ENCODE data around the gene CABLES1.
A peak's percentile ranks its signal among the peaks of the same experiment; 100 is the strongest.

CABLES1 gene

GRCh38 chr18:23136326-23137096 lies 1.2 kb downstream of the CABLES1 start (continued):
- no peak for TF ChIP-seq ZNF518A (tag by site-specific recombination; conservative IDR thresholded peaks at IDR 0.05; ENCODE audit: low read depth)
- TF ChIP-seq ZNF140 (tag by site-specific recombination; IDR thresholded peaks at IDR 0.05): no peak
- peak; percentile 83 for TF ChIP-seq ZBTB17 (tag by site-specific recombination; IDR thresholded peaks at IDR 0.05)
- no peak for TF ChIP-seq ZNF114 (tag by site-specific recombination; IDR thresholded peaks at IDR 0.05)
- TF ChIP-seq ZNF777 (tag by site-specific recombination; IDR thresholded peaks at IDR 0.05; ENCODE audit: borderline replicate concordance): 0 out of 2 replicates have a peak, but pooled peaks have one; percentile 13
- no peak for TF ChIP-seq TRIM28 (IDR thresholded peaks at IDR 0.05; ENCODE audit: borderline replicate concordance, low read length)
- peak; percentile 26; the same call in 1 of the 2 replicates for TF ChIP-seq GLIS1 (tag by site-specific recombination; IDR thresholded peaks at IDR 0.05)
- TF ChIP-seq BCL6B (tag by site-specific recombination; IDR thresholded peaks at IDR 0.05): no peak
- no peak for TF ChIP-seq ZNF768 (tag by site-specific recombination; IDR thresholded peaks at IDR 0.05)
- TF ChIP-seq ZFHX2 (tag by site-specific recombination; conservative IDR thresholded peaks at IDR 0.05): peak; percentile 29; the same call in 1 of the 2 replicates
- TF ChIP-seq ZNF664 (tag by site-specific recombination; IDR thresholded peaks at IDR 0.05): no peak
- TF ChIP-seq ZBTB11 (tag by site-specific recombination; conservative IDR thresholded peaks at IDR 0.05; ENCODE audit: low read depth): peak; percentile 37
- TF ChIP-seq ZBTB26 (tag by site-specific recombination; optimal IDR thresholded peaks at IDR 0.05): peak; percentile 69

- ChIA-PET CTCF (interaction anchor here (0.7 to 1.3 kb wide), 2 partner anchors 11 to 12 kb away, joined by 4 read pairs; no protein-coding TSS in a partner anchor), POLR2A (no interaction called here)
- Histone ChIP-seq H3K9me3 (ENCODE audit: control insufficient read depth, insufficient read depth, low read depth, low read length) (no peaks in the 10 kb centered on the region), H3K36me3 (ENCODE audit: control insufficient read depth in 2 of 2, insufficient read depth in 1 of 2, low read length in 2 of 2) (peaks cover 0 to 7% of the 10 kb centered on the region in 2 experiments; a peak in 2 of 3 replicates), H3K4me1 (ENCODE audit: control insufficient read depth, insufficient read depth, low read length) (peaks cover 33% of the 10 kb centered on the region), H3K4me3 (ENCODE audit: low read depth, low read length) (peak overlapping the region; percentile 53), H3K27ac (ENCODE audit: extremely low read depth, low read depth, low read length) (no peak overlapping the region; the same call in 1 of the 2 replicates)
- TF ChIP-seq CTCF (tag by site-specific recombination; IDR thresholded peaks at IDR 0.05) (no peak), ZFHX2 (tag by site-specific recombination; conservative IDR thresholded peaks at IDR 0.05) (peak; percentile 37; the same call in 1 of the 2 replicates), ZNF529 (tag by site-specific recombination; IDR thresholded peaks at IDR 0.05; ENCODE audit: insufficient replicate concordance) (no peak), GLIS1 (tag by site-specific recombination; IDR thresholded peaks at IDR 0.05) (0 out of 2 replicates have a peak, but pooled peaks have one; percentile 5), KLF16 (tag by site-specific recombination; IDR thresholded peaks at IDR 0.05) (no peak), IKZF3 (tag by site-specific recombination; IDR thresholded peaks at IDR 0.05) (no peak), FEZF1 (tag by site-specific recombination; IDR thresholded peaks at IDR 0.05) (no peak), SALL2 (tag by site-specific recombination; IDR thresholded peaks at IDR 0.05; ENCODE audit: borderline replicate concordance) (no peak), ZNF416 (tag by site-specific recombination; IDR thresholded peaks at IDR 0.05) (no peak), ZNF221 (tag by site-specific recombination; IDR thresholded peaks at IDR 0.05; ENCODE audit: borderline replicate concordance) (no peak), ZNF777 (tag by site-specific recombination; IDR thresholded peaks at IDR 0.05; ENCODE audit: borderline replicate concordance) (no peak), SCRT2 (tag by site-specific recombination; IDR thresholded peaks at IDR 0.05) (no peak)
Measured at GRCh38 chr18:23137097-23137635, 1.9 kb downstream of the CABLES1 start.
